ENCODE measurements around the gene ANKRD36B.
"Not testable (repeated sequence)": the region's sequence is repeated elsewhere in the genome, so short reads cannot be mapped to it uniquely, and the experiment has no call there.

The ANKRD36B gene

DNA sequence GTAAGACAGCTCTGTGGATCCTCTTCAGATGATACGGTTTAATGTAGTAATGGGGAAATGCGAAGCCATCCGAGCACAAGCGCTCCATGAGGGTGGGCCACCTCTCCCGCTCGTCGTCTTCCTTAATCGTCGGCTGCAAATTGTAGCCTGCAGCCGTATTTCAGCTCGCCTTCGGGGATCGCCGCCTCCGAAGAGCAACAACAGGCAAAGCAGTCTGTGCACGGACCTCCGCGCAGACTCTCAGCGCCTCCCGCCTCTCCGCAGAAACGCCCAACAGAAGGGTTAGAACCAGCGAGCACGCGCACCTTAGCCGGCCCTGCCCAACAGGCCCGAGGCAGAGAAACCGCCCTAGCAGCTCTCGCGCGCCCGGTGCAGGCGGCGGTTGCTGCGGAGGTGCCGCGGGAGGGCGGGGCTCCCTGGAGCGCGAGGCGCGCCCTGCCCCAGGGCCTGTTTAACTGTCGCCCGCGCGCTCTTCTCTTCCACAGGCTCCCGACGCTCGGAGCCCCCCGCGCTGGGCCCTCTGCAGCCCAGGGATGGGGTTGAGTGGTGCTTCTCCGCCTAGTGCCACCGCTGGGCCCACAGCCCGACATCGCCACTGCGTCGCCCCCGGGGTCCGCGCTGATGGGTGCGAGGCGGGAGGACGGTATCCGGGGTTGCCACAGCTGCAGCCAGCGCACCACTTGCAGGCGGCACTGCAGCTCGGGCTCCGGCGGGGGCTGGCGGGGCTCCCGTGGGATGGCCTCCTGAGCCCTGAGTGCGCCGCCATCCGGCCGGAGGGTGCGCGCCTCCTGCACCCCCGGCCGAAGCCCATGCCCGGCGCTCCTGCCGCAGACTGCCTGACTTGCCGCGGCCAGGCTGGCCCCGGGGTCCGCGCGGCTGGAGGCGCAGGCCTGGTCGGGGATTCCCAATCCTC lies at the start of gene ANKRD36B:
Gene ANKRD36B, minus strand, starts transcription at position 280 of the 913 bp plus-strand sequence. Its CDS starts 192 bp downstream, at position 88.
- DNase-seq (ENCODE audit: low read depth in 2 of 2): peak; percentile 26 to 51

GRCh38 chr2:97626049-97626430 lies 36.4 kb upstream of the ANKRD36B start:
- not testable (repeated sequence) for DNase-seq (ENCODE audit: low read depth in 2 of 2)

GRCh38 chr2:97625354-97626048 lies 35.8 kb upstream of the ANKRD36B start:
- not testable (repeated sequence) for DNase-seq (ENCODE audit: low read depth in 2 of 2)

DNA sequence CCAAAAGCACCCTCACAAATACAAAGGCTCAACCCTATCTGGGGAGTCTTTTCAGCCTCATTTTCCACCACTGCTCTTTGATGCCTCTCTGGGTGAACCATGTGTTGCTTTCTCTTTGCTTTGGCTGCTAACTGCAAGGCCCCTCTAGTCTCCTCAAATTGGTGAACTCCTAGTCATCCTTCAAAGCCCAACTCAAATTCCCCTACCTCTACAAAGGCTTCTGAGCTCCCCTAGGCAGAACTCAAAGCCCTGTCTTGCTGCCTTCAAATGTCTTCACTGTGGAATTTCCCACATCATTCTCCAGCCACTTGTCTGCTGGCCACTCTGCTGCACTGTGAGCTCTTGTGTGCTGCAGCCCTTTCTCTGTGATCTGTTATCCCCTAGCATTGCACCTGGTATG lies 33.3 kb upstream of the ANKRD36B start:
- not testable (repeated sequence) for DNase-seq (ENCODE audit: low read depth in 2 of 2)

DNA sequence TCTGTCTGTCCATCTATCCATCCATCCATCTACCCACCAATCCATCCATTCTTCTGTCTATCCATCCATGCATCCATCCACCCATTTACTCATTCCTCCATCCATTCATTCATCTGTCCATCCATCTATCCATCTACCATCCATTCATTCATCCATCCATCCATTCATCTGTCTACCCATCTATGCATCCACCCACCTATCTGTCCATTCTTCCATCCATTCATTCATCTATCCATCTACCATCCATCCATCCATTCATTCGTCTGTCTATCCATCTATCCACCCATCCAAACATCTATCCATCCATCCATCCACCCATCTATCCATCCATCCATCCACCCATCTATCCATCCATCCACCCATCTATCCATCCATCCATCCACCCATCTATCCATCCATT lies 30.8 kb upstream of the ANKRD36B start:
- not testable (repeated sequence) for DNase-seq (ENCODE audit: low read depth in 2 of 2)

GRCh38 chr2:97618939-97619827 lies 29.5 kb upstream of the ANKRD36B start:
- DNase-seq (ENCODE audit: low read depth in 2 of 2): not testable (repeated sequence)

DNA sequence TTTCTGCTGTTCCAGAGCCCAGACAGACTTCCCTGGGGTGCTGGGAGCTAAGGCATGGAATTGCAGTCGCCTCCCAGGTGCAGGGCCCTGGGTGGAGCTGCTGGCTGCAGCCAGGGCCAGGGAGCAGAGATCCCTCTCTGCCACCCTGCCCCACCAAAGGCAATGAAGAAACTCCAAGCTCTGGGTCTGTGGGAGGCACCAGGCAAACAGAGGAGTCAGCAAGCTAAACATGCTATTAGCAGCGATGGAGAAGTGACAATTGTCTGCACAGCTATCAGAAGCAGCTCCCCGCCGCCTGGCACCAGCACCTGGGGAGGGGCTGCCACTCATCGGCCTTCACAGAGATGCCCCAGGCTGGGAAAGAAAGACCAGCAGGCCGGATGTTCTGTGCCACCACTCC lies 28.2 kb upstream of the ANKRD36B start:
- no peak for DNase-seq (ENCODE audit: low read depth in 2 of 2)

GRCh38 chr2:97615746-97616145 lies 26.1 kb upstream of the ANKRD36B start:
- not testable (repeated sequence) for DNase-seq (ENCODE audit: low read depth in 2 of 2)

DNA sequence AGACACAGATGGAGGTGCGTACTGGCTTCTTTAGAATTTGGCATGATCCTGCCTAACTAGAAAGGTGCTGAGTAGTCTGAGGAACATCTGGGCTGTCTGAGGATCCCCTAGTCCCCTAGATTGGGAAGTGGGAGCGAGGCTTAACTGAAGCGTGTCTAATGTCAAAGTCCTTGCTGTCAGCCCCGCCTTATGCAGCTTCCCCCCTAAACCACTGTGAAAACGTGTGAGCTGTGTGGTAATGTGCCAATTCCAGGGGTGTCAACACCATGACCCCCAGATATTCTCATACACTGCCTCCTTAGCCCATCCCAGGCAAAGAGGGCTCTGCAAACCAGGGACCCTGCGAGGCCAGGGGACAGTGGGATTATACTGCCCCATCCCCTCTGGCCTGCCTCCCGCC lies 22.2 kb upstream of the ANKRD36B start:
- DNase-seq (ENCODE audit: low read depth in 2 of 2): not testable (repeated sequence)

DNA sequence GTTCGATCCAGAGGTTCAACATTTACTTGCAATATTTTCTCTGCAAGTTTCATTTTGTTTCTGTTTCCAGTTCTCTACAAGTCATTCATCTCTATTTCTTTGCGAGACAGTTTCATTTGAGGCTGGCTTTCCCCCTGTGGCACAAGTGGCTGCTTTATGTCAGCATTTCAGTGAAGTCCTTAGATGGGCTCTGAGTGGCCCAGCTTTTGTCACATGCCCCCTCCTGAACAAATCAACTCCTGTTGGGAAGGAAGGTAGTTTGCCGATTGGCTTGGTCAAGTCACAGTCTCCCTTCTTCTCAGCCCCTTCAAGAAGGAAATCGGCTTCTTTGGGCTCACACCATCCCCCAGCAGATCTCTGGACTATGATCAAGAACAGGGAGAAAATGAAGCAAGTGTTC lies 19.1 kb upstream of the ANKRD36B start:
- not testable (repeated sequence) for DNase-seq (ENCODE audit: low read depth in 2 of 2)

GRCh38 chr2:97605524-97606339 lies 16.1 kb upstream of the ANKRD36B start:
- DNase-seq (ENCODE audit: low read depth in 2 of 2): not testable (repeated sequence)

DNA sequence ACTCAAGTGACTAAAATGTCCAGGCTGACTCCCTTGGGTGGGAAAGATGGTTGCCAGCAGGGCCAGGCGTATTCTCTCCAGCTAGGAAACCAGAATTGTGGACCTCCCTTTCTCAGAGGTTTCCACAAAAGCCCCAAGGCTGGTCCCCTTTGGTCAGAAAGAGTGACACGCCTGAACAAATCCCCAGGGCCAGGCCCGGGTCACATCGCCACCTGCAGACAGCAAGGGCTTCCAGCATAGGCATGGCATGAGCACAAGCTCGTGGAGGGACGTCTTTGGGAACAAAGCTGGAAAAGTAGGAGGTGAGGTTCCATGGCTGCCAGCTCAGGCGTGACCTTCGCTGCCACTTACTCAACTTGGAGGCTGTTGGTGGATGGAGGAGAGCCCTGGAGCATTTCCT lies 15.4 kb upstream of the ANKRD36B start:
- not testable (repeated sequence) for DNase-seq (ENCODE audit: low read depth in 2 of 2)

- DNase-seq (ENCODE audit: low read depth in 2 of 2): not testable (repeated sequence)
These were observed 11.9 kb upstream of the ANKRD36B start for GRCh38 chr2:97601537-97601936.

DNA sequence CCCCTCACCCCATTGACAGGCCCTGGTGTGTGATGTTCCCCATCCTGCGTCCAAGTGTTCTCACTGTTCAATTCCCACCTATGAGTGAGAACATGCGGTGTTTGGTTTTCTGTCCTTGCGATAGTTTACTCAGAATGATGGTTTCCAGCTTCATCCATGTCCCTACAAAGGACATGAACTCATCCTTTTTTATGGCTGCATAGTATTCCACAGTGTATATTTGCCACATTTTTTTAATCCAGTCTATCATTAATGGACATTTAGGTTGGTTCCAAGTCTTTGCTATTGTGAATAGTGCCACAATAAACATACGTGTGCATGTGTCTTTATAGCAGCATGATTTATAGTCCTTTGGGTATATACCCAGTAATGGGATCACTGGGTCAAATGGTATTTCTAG lies 6.5 kb upstream of the ANKRD36B start:
- not testable (repeated sequence) for DNase-seq (ENCODE audit: low read depth in 2 of 2)

DNA sequence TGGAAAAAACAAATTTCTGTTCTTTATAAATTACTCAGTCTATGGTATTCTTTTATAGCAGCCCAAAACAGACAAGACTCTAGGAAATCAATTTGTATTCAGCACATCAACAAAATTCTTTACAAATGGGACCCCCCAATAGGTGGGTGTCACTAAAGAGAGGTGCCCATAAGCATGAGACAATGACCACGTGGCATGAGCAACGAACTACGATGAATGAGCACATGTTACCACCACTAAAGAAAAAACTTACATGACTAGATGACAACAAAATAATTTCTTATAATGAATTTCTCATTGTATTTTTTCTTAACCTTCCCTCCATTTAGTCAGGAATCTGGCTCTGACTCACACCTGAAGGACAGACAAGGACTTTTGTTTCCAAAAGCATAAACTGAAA lies 3.8 kb upstream of the ANKRD36B start:
- not testable (repeated sequence) for DNase-seq (ENCODE audit: low read depth in 2 of 2)

GRCh38 chr2:97590515-97591394 lies 1.1 kb upstream of the ANKRD36B start:
- peak; percentile 35 to 66 for DNase-seq (ENCODE audit: low read depth in 2 of 2)

GRCh38 chr2:97589257-97589597 lies 450 bp downstream of the ANKRD36B start:
- not testable (repeated sequence) for DNase-seq (ENCODE audit: low read depth in 2 of 2)

GRCh38 chr2:97565674-97566073 lies 24.0 kb downstream of the ANKRD36B start:
- not testable (repeated sequence) for DNase-seq (ENCODE audit: low read depth in 2 of 2)

- not testable (repeated sequence) for DNase-seq (ENCODE audit: low read depth in 2 of 2)
These were observed 37.3 kb downstream of the ANKRD36B start for GRCh38 chr2:97552406-97552805.

DNA sequence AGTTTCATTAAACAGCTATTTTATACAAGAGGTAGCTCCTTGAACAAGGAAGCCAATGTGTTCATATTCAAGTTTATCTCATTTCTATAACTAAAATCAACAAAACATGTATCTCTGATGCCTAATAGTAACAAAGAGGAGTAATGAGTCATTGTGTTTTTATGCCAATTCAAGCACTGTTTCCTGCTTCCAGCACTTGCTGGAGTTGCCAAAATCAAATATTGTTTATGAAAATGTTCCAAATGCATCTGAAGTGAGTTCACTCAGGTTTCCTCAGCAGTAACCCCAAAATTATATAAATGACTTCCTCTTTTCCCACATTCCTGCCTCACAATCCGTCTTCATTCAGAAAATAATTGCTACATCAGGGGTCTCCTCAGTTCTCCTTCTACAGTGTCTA lies 39.2 kb downstream of the ANKRD36B start:
- DNase-seq (ENCODE audit: low read depth in 2 of 2): not testable (repeated sequence)

Measured in stimulated activated CD4-positive, alpha-beta T cell treated with anti-CD3 and anti-CD28 coated beads, Interleukin-1b, Interleukin-23, amount 100 ng/mL, for 4 hours (primary cell).